Neural cell (in vitro differentiated cells): ENCODE results near the gene CTSE. TPM values are rescaled to one million over a fixed set of nuclear protein-coding genes. Genes with fewer than 3 reads are reported as not detected.
"Not testable (repeated sequence)": the region's sequence is repeated elsewhere in the genome, so short reads cannot be mapped to it uniquely, and the experiment has no call there.

Source experiments
- H2AFZ ChIP-seq: fragments of 200-600, 300-800 bp; sonication (generic), shearing (Covaris generic); 2 replicates; pipeline ENCODE4 v1.6.0; 2014; ENCODE audit warnings: low read depth, mild to moderate bottlenecking, antibody characterized with exemption, low read length, moderate library complexity
- H3F3A ChIP-seq: fragments of 200-600 bp; shearing (Covaris generic); 2 replicates; pipeline ENCODE4 v1.6.1; 2016; ENCODE audit warnings: mild to moderate bottlenecking, moderate library complexity, mixed read lengths, antibody characterized with exemption, low read length; ENCODE audit not compliant: insufficient read depth, poor library complexity, severe bottlenecking
- H3K27ac ChIP-seq: fragments of 200-600, 300-800 bp; sonication (generic), shearing (Covaris generic); 2 replicates; pipeline ENCODE4 v1.5.1; 2014; ENCODE audit warnings: mild to moderate bottlenecking, low read length, moderate library complexity
- H3K27me3 ChIP-seq: fragments of 300-800, 200-600 bp; sonication (generic), shearing (Covaris generic); 2 replicates; pipeline ENCODE4 v1.6.0; 2014; ENCODE audit warnings: mild to moderate bottlenecking, low read depth, low read length, moderate library complexity; ENCODE audit not compliant: insufficient read depth
- H3K36me3 ChIP-seq: fragments of 300-800, 200-600 bp; sonication (generic), shearing (Covaris generic); 2 replicates; pipeline ENCODE4 v1.5.1; 2014; ENCODE audit warnings: mild to moderate bottlenecking, antibody characterized with exemption, low read length, moderate library complexity; ENCODE audit not compliant: insufficient read depth
- H3K4me2 ChIP-seq: fragments of 300-800, 200-600 bp; sonication (generic), shearing (Covaris generic); 2 replicates; pipeline ENCODE4 v1.6.0; 2014; ENCODE audit warnings: mild to moderate bottlenecking, low read length
- H3K4me3 ChIP-seq: fragments of 300-800, 200-600 bp; sonication (generic), shearing (Covaris generic); 2 replicates; pipeline ENCODE4 v1.5.1; 2014; ENCODE audit warnings: mild to moderate bottlenecking, low read length, moderate library complexity
- H3K79me2 ChIP-seq: fragments of 200-600 bp; shearing (Covaris generic); replicated peaks from 2 replicates; pipeline ENCODE4 v1.6.0; 2014; ENCODE audit warnings: mild to moderate bottlenecking, low read length, moderate library complexity; ENCODE audit not compliant: insufficient read depth
- H3K9ac ChIP-seq: fragments of 300-800, 200-600 bp; sonication (generic), shearing (Covaris generic); 2 replicates; pipeline ENCODE4 v1.6.1; 2016; ENCODE audit warnings: mild to moderate bottlenecking, low read length, mixed read lengths
- H3K9me2 ChIP-seq: fragments of 200-600 bp; shearing (Covaris generic); 2 replicates; pipeline ENCODE4 v1.6.1; 2016; ENCODE audit warnings: mild to moderate bottlenecking, low read length, mixed read lengths; ENCODE audit not compliant: insufficient read depth
- H3K9me3 ChIP-seq: fragments of 200-600, 300-800 bp; sonication (generic), shearing (Covaris generic); 2 replicates; pipeline ENCODE4 v1.6.1; 2016; ENCODE audit warnings: mild to moderate bottlenecking, mixed run types, low read length, moderate library complexity, mixed read lengths
- H4K20me1 ChIP-seq: fragments of 200-600 bp; shearing (Covaris generic); 2 replicates; pipeline ENCODE4 v1.6.1; 2016; ENCODE audit warnings: mild to moderate bottlenecking, mixed run types; ENCODE audit not compliant: insufficient read depth
- EP300 ChIP-seq: fragments of 450-650 bp; conservative IDR thresholded peaks from 2 replicates; pipeline ENCODE4 v1.6.1; 2014; ENCODE audit warnings: antibody characterized with exemption, mild to moderate bottlenecking, moderate library complexity; ENCODE audit not compliant: poor library complexity, severe bottlenecking
- EZH2 ChIP-seq: fragments of 200-600, 300-800 bp; shearing (Covaris generic), sonication (generic); IDR thresholded peaks from 2 replicates; pipeline ENCODE4 v1.6.1; 2014; ENCODE audit warnings: antibody characterized with exemption, low read length, borderline replicate concordance, mild to moderate bottlenecking; ENCODE audit not compliant: insufficient read depth, poor library complexity, severe bottlenecking
- MXI1 ChIP-seq: fragments of 450-650 bp; conservative IDR thresholded peaks from 2 replicates; pipeline ENCODE4 v1.6.1; 2014; ENCODE audit warnings: antibody characterized with exemption, mild to moderate bottlenecking; ENCODE audit not compliant: poor library complexity, severe bottlenecking
- POLR2AphosphoS5 ChIP-seq: IDR thresholded peaks from 2 replicates; pipeline ENCODE4 v1.6.1; 2012
- RAD21 ChIP-seq: fragments of 450-650 bp; conservative IDR thresholded peaks from 2 replicates; pipeline ENCODE4 v1.6.1; 2014; ENCODE audit warnings: antibody characterized with exemption, mild to moderate bottlenecking, moderate library complexity
- SMC3 ChIP-seq: fragments of 450-650 bp; conservative IDR thresholded peaks from 2 replicates; pipeline ENCODE4 v1.6.1; 2014; ENCODE audit warnings: antibody characterized with exemption, mild to moderate bottlenecking, moderate library complexity; ENCODE audit not compliant: poor library complexity
- TAF1 ChIP-seq: IDR thresholded peaks from 2 replicates; pipeline ENCODE4 v1.6.1; 2012; ENCODE audit warnings: low read depth
- polyA plus RNA-seq: library from polyadenylated mRNA; depleted of rRNA; stranded (reverse); fragments of >200 nt; gene quantifications from 2 replicates; pipeline ENCODE4 v1.2.3, GENCODE V29; 2014
- TF ChIP-seq, protein P1 (sequence below): fragments of 450-650 bp; IDR thresholded peaks from 2 replicates; pipeline ENCODE4 v1.5.1; 2014; ENCODE audit warnings: antibody characterized with exemption, mild to moderate bottlenecking, moderate library complexity; ENCODE audit not compliant: poor library complexity, severe bottlenecking
- TF ChIP-seq, protein P2 (sequence below): IDR thresholded peaks from 2 replicates; pipeline ENCODE4 v1.6.1; 2012; ENCODE audit warnings: borderline replicate concordance

The CTSE gene
- polyA plus RNA-seq, 1 donor from 2014 or later = not detected

DNA sequence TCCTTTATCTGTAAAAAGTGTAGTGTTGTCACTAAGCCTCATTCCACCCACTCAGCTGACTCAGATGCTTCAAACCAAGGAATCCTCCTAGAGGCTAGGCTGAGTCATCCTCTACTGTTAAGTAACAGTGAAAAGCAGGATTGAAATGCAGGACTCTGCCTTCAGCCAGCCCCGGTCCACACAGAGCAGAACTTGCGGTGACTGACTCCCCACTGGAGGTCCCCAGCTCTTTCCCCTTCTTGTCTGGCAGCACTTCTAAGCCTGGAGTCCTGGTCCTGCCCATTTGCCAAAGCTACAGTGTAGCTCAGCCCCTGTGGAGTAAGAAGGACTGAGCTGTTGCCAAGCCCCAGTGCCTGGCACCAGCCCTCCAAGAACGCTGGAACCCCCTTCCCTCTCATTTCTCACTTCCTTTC lies 22.2 kb downstream of the CTSE start:
- H3F3A ChIP-seq = no peaks in the 10 kb centered on the region
- H3K36me3 ChIP-seq = no peaks in the 10 kb centered on the region
- no peak overlapping the region for H3K4me3 ChIP-seq
- no peak for TF ChIP-seq TAF1
- no peak for TF ChIP-seq RAD21
- no peak overlapping the region for H3K9ac ChIP-seq
- no peak overlapping the region for H2AFZ ChIP-seq
- no peak overlapping the region for H3K27ac ChIP-seq
- no peaks in the 10 kb centered on the region for H4K20me1 ChIP-seq
- no peak overlapping the region for H3K4me2 ChIP-seq
- H3K79me2 ChIP-seq = no peaks in the 10 kb centered on the region
- H3K9me2 ChIP-seq = no peaks in the 10 kb centered on the region
- H3K9me3 ChIP-seq = no peaks in the 10 kb centered on the region
- H3K27me3 ChIP-seq = no peaks in the 10 kb centered on the region

DNA sequence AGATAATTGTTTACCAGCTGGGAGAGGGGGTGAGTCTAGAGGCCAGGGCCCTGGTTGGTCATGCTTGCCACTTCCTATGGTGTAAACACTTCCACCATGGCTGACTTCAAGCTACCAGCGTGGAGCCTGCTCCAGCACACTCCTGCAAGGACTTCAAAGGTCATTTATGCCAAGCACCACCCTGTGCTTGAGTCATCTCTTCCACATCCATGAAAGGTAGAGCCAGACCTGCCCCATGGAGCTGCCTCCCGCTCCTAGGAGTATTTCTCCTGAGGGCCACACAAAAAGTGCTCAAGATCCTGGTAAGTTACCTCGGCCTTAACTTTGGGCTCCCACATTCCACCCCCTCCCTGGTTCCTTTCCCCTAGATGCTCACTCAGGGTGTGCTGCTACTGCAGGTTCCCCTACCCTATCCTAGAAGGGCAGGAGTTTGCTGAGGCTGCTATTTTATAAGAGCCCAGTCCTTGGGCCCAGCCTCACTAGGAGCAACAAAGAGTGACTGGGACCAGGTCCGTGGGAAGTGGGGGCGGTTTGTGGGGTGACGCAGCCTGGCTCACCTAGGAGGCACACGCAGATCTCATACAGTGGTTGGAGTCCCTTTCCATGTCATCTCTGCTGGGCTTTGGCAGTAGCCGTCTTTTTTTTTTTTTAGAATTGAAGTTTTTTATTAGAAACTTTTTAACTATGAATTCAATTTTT lies 22.9 kb downstream of the CTSE start:
- Histone ChIP-seq H3K9me2 (no peaks in the 10 kb centered on the region), H2AFZ (no peak overlapping the region), H3K4me2 (no peak overlapping the region), H3K9ac (no peak overlapping the region), H3K4me3 (no peak overlapping the region), H3K9me3 (no peaks in the 10 kb centered on the region), H3K27me3 (no peaks in the 10 kb centered on the region), H3K79me2 (no peaks in the 10 kb centered on the region), H3K36me3 (no peaks in the 10 kb centered on the region), H4K20me1 (no peaks in the 10 kb centered on the region), H3K27ac (no peak overlapping the region), H3F3A (no peaks in the 10 kb centered on the region)
- no peak for TF ChIP-seq TAF1
- no peak for TF ChIP-seq POLR2AphosphoS5

DNA sequence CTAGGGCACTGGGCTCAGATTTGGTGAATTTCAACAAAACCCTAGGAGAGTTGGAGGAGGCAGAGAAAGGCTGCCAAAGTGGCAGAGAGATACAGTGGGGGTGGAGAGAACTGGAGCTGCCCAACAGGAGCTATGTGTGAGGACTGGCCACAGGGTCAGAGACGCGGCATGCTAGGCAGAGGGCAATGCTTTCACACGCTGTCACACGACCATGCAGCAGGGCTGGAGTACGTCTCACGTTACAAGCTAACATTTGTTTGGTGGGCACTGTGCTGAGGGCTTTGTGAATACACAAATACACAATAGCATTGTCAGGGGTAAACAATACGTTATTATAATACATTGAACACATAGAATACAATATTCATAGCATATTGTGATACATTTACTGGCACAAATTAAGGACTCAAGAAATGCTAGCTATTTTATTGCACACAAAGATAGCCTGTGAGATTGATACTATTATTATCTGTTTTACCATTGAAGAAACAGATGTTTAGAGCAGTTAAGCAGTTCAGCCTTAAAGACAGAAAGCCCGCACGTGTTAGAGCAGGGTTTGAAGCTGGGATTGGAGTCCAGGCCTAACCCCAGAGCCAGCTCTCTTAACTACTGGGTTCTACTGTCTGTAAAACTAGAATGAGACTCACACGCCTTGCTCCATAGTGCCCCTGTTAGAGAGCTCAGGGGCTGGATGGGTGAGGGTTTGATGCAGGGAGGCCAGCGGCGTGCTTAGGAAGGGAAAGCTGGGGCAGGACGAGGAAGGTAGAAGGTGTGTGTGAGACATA lies 25.0 kb downstream of the CTSE start:
- no peak overlapping the region for H3K4me2 ChIP-seq
- H3K4me3 ChIP-seq = no peak overlapping the region

DNA sequence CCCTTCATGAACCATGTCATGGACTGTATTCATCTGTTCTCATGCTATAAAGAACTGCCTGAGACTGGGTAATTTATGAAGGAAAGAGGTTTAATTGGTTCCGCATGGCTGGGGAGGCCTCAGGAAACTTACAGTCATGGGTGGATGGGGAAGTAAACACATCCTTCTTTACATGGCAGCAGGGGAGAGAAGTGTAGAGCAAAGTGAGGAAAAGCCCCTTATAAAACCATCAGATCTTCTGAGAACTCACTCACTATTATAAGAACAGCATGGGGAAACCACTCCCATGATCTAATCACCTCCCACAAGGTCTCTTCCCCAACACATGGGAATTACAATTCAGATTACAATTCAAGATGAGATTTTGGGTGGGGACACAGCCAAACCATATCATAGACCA lies 27.1 kb downstream of the CTSE start:
- not testable (repeated sequence) for H3K4me3 ChIP-seq, H3K9ac ChIP-seq, H3K27ac ChIP-seq, H3K79me2 ChIP-seq, H3F3A ChIP-seq, H3K27me3 ChIP-seq, H3K4me2 ChIP-seq, H2AFZ ChIP-seq, H3K9me2 ChIP-seq, H4K20me1 ChIP-seq, H3K36me3 ChIP-seq, H3K9me3 ChIP-seq

More for the DNA sequence above, 25.0 kb downstream of the CTSE start:
- H3K27me3 ChIP-seq = no peaks in the 10 kb centered on the region
- no peaks in the 10 kb centered on the region for H3K9me2 ChIP-seq
- no peak overlapping the region for H3K9ac ChIP-seq
- H3K27ac ChIP-seq = no peak overlapping the region
- TF ChIP-seq RAD21 (no peak), SMC3 (no peak), EP300 (no peak), POLR2AphosphoS5 (no peak), EZH2 (no peak), MXI1 (no peak), TAF1 (no peak)
- TF ChIP-seq, protein P1, sequence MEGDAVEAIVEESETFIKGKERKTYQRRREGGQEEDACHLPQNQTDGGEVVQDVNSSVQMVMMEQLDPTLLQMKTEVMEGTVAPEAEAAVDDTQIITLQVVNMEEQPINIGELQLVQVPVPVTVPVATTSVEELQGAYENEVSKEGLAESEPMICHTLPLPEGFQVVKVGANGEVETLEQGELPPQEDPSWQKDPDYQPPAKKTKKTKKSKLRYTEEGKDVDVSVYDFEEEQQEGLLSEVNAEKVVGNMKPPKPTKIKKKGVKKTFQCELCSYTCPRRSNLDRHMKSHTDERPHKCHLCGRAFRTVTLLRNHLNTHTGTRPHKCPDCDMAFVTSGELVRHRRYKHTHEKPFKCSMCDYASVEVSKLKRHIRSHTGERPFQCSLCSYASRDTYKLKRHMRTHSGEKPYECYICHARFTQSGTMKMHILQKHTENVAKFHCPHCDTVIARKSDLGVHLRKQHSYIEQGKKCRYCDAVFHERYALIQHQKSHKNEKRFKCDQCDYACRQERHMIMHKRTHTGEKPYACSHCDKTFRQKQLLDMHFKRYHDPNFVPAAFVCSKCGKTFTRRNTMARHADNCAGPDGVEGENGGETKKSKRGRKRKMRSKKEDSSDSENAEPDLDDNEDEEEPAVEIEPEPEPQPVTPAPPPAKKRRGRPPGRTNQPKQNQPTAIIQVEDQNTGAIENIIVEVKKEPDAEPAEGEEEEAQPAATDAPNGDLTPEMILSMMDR = no peak
- TF ChIP-seq, protein P2, sequence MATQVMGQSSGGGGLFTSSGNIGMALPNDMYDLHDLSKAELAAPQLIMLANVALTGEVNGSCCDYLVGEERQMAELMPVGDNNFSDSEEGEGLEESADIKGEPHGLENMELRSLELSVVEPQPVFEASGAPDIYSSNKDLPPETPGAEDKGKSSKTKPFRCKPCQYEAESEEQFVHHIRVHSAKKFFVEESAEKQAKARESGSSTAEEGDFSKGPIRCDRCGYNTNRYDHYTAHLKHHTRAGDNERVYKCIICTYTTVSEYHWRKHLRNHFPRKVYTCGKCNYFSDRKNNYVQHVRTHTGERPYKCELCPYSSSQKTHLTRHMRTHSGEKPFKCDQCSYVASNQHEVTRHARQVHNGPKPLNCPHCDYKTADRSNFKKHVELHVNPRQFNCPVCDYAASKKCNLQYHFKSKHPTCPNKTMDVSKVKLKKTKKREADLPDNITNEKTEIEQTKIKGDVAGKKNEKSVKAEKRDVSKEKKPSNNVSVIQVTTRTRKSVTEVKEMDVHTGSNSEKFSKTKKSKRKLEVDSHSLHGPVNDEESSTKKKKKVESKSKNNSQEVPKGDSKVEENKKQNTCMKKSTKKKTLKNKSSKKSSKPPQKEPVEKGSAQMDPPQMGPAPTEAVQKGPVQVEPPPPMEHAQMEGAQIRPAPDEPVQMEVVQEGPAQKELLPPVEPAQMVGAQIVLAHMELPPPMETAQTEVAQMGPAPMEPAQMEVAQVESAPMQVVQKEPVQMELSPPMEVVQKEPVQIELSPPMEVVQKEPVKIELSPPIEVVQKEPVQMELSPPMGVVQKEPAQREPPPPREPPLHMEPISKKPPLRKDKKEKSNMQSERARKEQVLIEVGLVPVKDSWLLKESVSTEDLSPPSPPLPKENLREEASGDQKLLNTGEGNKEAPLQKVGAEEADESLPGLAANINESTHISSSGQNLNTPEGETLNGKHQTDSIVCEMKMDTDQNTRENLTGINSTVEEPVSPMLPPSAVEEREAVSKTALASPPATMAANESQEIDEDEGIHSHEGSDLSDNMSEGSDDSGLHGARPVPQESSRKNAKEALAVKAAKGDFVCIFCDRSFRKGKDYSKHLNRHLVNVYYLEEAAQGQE = no peak
- H3K9me3 ChIP-seq = no peaks in the 10 kb centered on the region
- no peak overlapping the region for H2AFZ ChIP-seq
- H4K20me1 ChIP-seq = no peaks in the 10 kb centered on the region
- H3F3A ChIP-seq = no peaks in the 10 kb centered on the region
- H3K79me2 ChIP-seq = no peaks in the 10 kb centered on the region
- no peaks in the 10 kb centered on the region for H3K36me3 ChIP-seq
